ENCODE measurements around the gene NAV1.
"Not testable (repeated sequence)": the region's sequence is repeated elsewhere in the genome, so short reads cannot be mapped to it uniquely, and the experiment has no call there.

Gene NAV1

DNA sequence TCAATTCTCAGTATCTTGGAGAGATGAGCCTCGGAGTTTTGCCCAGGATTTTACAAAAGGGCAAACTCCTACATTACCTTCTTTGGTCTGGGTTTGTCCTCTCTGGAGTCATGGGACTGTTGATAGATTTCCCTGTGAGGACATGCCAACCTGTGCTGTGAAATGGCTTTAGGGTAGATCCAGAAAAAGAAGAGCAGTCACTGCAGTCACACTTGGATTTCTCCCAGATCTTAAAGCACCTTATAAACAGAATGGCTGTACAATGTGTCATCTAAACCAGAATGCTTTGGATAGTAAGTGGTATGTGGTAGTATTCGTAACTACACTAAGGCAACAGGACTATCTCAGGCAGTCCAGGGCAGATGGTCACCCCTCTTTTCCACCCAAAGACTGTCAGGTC is 30.1 kb upstream of the NAV1 start:
- TF ChIP-seq GATA1 (IDR thresholded peaks at IDR 0.05; ENCODE audit: low read depth, low read length) (no peak), POLR2A (IDR thresholded peaks at IDR 0.05; ENCODE audit: low read length) (no peak)
- no peak for DNase-seq

DNA sequence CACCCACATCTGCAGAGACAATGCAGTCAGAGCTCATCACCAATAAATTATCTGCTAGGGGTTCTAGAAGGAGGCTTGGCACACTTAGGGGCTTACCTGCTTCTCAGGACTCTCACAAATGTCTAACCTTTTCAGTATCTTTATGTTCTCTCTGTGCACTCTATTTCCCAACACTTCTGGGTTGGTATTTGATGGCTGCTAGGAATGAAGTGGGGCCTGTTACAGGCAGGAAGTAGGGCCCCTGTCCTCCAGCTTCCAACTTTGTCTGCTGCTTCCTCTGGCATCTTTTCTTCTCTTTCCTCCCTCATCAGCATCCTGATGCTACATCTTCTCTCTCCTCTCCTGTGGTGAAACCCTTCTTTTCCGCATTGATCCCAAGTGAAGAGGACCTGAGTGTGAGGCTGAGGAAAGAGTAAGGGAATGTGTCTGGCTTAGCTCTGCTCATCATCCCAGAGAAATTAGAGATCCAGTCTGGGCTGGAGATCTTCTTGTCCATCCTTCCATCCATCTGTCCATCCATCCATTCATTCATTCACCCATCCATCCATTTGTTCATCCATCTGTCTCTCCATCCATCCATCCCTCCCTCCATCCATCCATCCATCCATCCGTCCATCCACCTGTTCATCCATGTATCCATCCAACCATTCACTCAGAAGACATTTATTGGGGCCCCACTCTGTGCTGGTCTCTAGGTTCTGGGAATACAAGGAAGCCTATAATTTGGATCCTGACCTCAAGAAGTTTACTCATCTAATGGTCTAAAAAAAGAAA is 29.1 kb upstream of the NAV1 start:
- TF ChIP-seq POLR2A (IDR thresholded peaks at IDR 0.05; ENCODE audit: low read length) (no peak), GATA1 (IDR thresholded peaks at IDR 0.05; ENCODE audit: low read depth, low read length) (no peak)
- DNase-seq = no peak

DNA sequence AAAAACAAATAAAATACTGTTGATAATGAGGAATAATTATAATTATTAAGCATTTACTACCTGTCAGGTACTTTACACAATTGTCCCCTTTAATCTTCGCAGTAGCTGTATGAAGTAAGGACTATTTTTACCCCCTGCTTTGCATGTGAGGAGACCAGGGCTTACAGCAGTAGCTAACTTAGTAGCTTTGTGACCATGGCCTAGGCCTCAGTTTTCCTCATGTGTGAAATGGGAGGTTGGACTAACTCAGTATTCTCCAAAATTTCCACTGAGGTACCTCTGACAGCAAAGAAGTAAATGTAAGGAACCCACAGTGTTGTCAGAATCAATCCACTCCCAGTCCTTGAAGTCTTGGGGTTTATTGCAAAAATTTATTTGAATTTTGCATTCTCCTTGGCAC is 28.2 kb upstream of the NAV1 start:
- TF ChIP-seq POLR2A (IDR thresholded peaks at IDR 0.05; ENCODE audit: low read length) (no peak), GATA1 (IDR thresholded peaks at IDR 0.05; ENCODE audit: low read depth, low read length) (no peak)
- DNase-seq = no peak

DNA sequence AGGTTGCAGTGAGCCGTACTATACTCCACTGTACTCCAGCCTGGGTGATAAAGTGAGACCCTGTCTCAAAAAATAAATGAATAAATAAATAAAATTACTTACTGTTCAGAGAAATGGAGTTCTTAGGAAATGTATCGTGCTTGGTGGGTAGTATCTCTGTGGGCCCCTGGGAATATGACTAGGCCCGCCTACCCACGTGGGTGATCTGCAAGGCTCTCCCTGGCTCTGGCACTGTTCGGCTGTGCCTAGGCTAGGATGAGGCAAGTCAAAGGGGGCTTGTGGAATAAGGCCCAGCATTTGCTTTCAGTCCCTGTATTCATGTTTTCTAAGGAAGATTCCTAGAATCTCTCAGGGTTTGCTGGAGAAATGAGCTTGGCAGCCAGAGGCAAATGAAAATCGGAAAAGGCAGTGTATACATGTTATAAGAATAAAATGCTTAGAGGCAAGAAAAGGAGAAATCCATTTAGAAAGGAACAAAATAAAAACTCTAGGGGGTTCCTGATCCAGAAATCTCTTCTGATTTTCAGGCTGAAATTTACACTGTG is 27.5 kb upstream of the NAV1 start:
- no peak for DNase-seq
- TF ChIP-seq GATA1 (IDR thresholded peaks at IDR 0.05; ENCODE audit: low read depth, low read length) = no peak
- TF ChIP-seq POLR2A (IDR thresholded peaks at IDR 0.05; ENCODE audit: low read length) = no peak

DNA sequence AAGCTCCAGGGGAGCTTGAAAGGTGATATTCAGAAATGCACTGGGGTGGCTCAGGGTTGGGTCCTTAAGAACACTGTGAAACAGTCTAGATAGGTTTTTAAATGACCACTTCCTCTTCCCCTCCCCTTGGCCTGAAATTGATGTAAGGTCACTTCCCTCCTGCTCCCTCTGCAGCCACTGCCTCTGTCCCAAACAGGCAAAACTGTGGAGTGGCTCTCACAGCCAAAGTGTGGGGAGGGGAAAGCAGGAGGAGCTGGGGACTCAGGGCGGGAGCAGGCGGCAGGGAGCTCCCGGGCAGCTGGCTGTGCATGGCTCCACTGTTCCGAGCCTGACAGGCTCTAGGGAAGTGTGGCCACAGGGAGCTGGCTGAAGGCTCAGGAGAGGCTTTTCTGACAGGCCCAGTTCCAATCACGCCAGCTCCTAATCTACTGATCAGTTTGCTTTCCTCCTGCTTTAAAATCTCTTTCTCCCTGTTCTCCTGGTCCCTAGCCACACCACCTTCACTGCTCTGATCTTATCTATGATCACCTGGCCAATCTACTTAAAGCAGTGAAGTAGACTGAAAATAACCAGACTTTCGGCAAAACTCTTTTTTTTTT is 26.9 kb upstream of the NAV1 start:
- TF ChIP-seq POLR2A (IDR thresholded peaks at IDR 0.05; ENCODE audit: low read length) (no peak), GATA1 (IDR thresholded peaks at IDR 0.05; ENCODE audit: low read depth, low read length) (no peak)
- DNase-seq = no peak

DNA sequence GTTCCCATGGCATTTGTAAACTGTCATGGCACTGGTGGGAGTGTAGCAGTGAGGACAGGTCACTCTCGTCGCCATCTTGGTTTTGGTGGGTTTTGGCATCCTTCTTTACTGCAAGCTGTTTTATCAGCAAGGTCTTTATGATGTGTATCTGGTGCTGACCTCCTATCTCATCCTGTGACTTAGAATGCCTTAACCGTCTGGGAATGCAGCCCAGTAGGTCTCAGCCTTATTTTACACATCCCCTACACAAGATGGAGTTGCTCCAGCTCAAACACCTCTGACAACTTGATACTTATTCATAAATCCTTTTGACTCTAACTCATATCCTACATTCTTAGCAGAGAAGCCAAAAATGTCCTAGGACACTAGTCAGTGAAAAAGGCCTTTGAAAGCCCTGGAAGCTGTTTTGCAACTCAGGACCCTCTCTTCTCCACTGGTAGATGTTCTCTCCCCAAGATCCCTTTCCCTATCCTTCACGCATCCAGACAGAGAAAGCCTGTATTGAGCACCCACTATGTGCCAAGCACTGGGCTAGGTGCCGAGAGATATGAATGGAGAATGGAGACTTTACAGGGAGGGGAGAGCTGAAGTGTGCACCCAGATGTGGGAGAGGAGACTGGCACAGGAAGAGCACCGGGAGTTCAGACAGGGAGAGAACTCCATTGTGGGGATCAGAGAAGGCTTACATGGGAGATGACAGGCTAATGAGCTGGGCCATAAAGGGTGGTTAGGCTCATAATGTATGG is 25.3 kb upstream of the NAV1 start:
- TF ChIP-seq POLR2A (IDR thresholded peaks at IDR 0.05; ENCODE audit: low read length) (no peak), GATA1 (IDR thresholded peaks at IDR 0.05; ENCODE audit: low read depth, low read length) (no peak)
- no peak for DNase-seq

DNA sequence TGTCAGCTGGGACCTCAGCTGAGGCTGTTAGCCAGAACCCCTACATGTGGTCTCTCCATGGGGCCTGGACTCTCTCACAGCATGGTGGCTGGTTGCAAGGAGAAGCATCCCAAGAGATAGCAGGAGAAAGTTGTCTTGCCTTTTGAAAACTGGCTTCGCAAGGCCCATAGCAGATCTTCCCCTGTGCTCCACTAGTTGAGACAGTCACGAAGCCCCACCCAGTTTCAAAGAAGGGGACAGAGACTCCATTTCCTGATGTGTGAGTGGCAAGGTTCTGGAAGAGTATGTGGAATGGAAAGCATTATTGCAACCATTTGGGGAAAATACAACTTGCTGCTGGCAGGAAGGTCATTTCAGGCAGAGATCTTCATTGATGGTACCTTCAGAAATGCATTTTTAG is 24.5 kb upstream of the NAV1 start:
- no peak for TF ChIP-seq GATA1 (IDR thresholded peaks at IDR 0.05; ENCODE audit: low read depth, low read length)
- TF ChIP-seq POLR2A (IDR thresholded peaks at IDR 0.05; ENCODE audit: low read length) = no peak
- DNase-seq = peak; percentile 25 to 29

DNA sequence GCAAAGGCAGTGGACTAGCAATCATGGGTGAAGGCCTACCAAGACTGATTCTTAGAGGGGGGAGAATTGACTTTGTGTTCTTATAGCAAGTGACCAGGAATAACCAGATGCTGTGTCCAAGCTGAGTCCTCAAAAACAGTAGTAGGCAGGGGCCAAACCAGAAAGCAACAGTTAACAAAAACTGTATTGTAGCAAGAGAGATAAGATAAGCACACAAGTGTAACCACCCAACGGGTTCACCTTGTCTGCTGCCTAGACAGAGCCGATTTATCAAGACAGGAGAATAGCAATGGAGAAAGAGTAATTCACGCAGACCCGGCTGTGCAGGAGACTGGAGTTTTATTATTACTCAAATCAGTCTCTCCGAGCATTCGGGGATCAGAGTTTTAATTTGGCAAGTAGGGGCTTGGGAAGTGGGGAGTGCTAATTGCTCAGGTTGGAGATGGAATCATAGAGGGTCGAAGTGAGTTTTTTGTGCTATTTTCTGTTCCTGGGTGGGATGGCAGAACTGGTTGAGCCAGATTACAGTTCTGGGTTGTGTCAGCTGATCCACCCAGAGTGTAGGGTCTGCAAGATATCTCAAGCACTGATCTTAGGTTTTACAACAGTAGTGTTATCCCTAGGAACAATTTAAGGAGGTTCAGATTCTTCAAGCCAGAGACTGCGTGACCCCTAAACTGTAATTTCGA is 23.7 kb upstream of the NAV1 start:
- no peak for TF ChIP-seq POLR2A (IDR thresholded peaks at IDR 0.05; ENCODE audit: low read length)
- TF ChIP-seq GATA1 (IDR thresholded peaks at IDR 0.05; ENCODE audit: low read depth, low read length) = no peak

DNA sequence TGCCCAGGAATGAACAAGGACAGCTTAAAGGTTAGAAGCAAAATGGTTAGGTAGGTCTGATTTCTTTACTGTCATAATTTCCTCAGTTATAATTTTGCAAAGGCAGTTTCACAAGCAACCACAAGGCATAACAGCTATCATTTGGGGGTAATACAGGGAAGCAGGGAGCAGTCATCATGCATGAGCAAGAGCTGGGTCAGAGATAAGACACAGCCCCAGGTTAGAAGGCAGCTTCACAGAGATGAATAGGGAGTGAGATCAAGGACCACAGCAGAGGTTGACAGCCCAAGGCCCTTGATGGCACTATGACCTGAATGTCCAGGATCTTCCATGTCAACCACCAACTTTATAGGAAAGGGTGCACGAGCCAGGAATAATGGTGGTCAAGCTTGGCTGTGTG is 23.0 kb upstream of the NAV1 start:
- TF ChIP-seq POLR2A (IDR thresholded peaks at IDR 0.05; ENCODE audit: low read length) = no peak
- TF ChIP-seq GATA1 (IDR thresholded peaks at IDR 0.05; ENCODE audit: low read depth, low read length) = no peak
- DNase-seq = peak; percentile 52 to 67

More for the DNA sequence above, 23.7 kb upstream of the NAV1 start:
- DNase-seq = peak; percentile 25 to 72

DNA sequence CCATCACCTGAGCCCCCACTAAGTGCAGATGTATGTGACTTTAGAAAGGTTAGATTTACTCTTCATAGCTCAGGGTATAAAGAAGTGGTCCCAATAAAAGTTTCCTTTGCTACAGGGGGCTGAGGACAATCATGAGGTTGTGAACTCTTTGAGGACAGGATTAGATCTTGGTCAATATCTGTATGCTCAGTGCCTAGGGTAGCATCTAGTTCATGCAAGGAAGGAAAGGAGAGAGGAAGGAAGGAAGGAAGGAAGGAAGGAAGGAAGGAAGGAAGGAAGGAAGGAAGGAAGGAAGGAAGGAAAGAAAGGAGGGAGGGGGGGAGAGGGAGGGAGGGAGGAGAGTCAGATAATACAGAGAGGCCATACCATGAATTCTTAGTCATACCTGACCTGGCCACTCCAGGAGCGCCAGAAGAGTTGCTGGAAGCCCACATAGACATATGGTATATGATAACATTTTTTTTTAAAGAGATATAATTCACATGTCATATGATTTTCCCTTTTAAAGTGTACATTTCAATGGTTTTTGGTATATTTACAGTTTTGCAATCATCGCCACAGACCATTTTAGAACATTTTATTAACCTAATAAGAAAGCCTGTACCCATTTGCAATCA is 22.3 kb upstream of the NAV1 start:
- no peak for TF ChIP-seq GATA1 (IDR thresholded peaks at IDR 0.05; ENCODE audit: low read depth, low read length)
- TF ChIP-seq POLR2A (IDR thresholded peaks at IDR 0.05; ENCODE audit: low read length) = no peak
- no peak for DNase-seq

DNA sequence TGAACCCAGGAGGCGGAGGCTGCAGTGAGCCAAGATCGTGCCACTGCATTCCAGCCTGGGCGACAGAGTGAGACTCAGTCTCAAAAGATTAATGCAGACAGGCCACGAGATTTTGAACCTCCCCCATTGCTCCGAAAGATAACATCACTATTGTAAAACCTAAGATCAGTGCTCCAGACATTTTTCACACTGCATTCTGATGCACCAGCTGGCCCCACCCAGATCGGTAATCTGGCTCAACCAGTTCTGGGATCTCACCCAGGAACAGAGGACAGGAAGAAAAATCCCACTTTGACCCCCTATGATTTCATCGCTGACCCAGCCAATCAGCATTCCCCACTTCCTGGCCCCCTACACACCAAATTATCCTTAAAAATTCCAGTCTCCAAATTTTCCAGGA is 21.3 kb upstream of the NAV1 start:
- no peak for TF ChIP-seq GATA1 (IDR thresholded peaks at IDR 0.05; ENCODE audit: low read depth, low read length)
- no peak for TF ChIP-seq POLR2A (IDR thresholded peaks at IDR 0.05; ENCODE audit: low read length)
- no peak for DNase-seq

DNA sequence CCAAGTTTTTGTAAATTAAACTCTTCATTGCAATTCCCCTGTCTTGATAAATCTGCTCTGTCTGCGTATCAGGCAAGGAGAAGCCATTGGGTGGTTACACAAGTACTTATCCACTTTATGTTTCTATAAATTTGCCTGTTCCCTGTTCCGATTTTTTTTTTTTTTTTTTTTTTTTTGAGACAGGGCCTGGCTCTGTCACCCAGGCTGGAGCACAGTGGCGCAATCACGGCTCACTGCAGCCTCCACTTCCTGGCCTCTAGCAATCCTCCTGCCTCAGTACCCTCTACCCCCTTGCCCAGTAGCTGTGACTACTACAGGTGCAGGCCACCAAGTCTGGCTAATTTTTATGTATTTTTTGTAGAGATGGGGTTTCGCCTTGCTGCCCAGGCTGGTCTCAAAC is 20.9 kb upstream of the NAV1 start:
- DNase-seq = no peak
- no peak for TF ChIP-seq POLR2A (IDR thresholded peaks at IDR 0.05; ENCODE audit: low read length)
- TF ChIP-seq GATA1 (IDR thresholded peaks at IDR 0.05; ENCODE audit: low read depth, low read length) = no peak

DNA sequence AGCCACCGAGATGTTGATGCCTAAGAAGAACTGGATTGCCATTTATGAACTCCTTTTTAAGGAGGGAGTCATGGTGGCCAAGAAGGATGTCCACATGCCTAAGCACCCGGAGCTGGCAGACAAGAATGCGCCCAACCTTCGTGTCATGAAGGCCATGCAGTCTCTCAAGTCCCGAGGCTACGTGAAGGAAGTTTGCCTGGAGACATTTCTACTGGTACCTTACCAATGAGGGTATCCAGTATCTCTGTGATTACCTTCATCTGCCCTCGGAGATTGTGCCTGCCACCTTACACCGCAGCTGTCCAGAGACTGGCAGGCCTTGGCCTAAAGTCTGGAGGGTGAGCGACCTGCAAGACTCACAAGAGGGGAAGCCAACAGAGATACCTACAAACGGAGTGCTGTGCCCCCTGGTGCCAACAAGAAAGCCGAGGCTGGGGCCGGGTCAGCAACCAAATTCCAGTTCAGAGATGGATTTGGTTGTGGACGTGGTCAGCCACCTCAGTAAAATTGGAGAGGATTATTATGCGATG is 18.8 kb upstream of the NAV1 start:
- not testable (repeated sequence) for DNase-seq
